Activated CD8-positive, alpha-beta memory T cell treated with anti-CD3 and anti-CD28 coated beads for 36 hours (primary cell): Measurements from ENCODE around the gene KRTAP5-7. TPM values are rescaled to one million over a fixed set of nuclear protein-coding genes. Genes with fewer than 3 reads are reported as not detected.

Source experiments
- CTCF ChIA-PET: fragments of 350-600 bp; sonication (Branson Sonifier 250); formaldehyde crosslinking; loops from one replicate; lab custom pipeline; 2021; ENCODE audit warnings: antibody characterized with exemption; lab: Charles Lee
- POLR2A ChIA-PET: fragments of 350-600 bp; sonication (Branson Sonifier 250); formaldehyde crosslinking; loops from one replicate; lab custom pipeline; 2021; ENCODE audit warnings: antibody characterized with exemption; lab: Charles Lee
- total RNA-seq, 2 experiments: library from RNA; stranded (reverse); gene quantifications; one replicate each; pipeline ENCODE4 v1.2.3, GENCODE V29; 2021

The KRTAP5-7 gene
- total RNA-seq, 2 experiments from 2014 or later, result not detected

DNA sequence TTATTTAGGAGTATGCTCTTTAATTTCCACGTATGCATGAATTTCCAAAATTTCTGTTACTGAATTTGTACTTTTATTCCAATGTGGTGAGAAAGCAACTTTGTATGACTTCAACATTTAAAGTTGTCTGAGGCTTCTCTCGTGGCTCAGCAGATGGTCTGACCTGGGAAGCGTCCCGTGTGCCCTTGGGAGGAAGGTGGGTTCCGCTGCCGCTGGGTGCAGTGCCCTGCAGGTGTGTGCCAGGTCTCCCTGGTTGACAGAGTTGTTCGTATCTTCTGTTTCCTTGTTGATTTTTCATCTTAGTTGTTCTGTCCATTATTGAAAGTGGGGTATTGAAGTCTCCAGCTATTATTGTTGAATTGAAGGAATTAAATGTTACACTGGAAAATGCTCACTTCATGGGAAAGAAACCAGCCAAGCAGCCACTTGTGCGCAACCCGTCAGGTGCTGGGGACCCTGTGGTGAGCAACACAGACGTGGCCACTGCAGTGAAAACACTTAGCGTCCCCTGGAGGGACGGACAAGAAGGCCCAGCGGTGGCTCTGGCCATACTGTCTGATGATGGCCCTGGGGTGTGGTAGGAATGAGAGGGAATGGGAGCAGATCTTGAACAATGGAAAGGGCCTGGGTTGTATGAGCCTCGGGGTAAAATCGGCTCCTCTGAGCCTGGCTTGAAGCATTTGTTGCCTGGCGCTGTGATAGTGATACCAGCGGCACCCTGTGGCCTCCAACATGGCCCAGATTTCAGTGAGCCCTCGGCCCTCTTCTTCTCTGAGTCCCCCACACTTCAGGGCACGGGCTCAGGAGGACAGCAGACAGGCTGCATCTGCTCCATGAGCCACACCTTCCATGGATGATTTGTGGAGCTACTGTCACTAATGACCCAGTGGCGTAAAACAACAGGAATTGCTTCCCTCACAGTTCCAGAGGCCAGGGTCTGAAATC lies 31.5 kb upstream of the KRTAP5-7 start:
- CTCF ChIA-PET, result no interaction called here
- POLR2A ChIA-PET, result no interaction called here

DNA sequence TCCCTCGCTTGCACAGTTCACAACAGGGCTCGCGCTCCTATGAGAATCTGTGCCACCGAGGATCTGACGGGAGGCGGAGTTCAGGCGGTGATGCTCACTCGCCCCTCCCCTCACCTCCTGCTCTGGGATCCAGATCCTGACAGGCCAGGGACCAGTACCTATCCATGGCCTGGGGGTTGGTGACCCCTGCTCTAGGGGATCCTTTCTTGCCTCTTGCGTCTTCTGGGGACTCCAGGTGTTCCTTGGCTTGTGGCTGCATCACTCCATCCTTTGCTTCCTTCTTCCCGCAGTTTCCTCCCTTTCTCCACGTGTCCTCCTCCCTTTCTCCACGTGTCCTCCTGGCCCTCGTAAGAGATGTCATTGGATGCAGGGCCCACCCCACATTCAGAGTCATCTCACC lies 30.6 kb upstream of the KRTAP5-7 start:
- ChIA-PET CTCF (no interaction called here), POLR2A (no interaction called here)

DNA sequence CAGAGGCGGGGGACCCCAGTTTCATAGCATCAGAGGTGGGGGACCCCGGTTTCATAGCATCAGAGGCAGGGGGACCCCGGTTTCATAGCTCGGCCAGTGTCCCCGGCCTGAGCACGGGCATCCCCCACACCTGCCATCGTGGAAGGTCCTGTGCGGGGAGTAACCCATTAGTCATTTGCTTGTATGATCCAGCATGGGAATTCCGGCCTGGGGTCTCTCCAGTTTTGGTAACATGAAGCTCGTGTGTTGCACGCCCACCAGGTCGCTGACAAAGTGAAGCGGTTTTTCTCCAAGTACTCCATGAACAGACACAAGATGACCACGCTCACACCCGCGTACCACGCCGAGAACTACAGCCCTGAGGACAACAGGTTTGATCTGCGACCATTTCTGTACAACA lies 29.0 kb upstream of the KRTAP5-7 start:
- POLR2A ChIA-PET, result no interaction called here
- CTCF ChIA-PET, result no interaction called here

DNA sequence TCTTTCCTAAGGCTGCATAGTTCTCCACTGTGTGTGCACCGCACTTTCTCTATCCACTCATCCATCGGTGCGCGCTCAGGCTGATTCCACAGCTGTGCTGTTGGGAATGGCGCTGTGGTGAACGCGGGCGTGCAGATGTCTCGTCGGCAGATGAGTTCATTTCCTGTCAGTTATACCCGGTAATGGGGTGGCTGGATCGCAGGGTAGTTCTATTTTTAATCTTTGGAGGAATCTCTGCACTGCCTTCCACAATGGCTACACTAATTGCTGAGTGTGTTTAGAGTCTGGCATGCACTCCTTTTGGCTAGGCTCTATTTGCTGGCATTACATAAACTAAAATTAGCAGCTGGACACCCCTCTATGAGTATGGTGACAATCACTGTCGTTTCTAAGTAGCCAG lies 27.9 kb upstream of the KRTAP5-7 start:
- POLR2A ChIA-PET, result no interaction called here
- CTCF ChIA-PET, result no interaction called here

DNA sequence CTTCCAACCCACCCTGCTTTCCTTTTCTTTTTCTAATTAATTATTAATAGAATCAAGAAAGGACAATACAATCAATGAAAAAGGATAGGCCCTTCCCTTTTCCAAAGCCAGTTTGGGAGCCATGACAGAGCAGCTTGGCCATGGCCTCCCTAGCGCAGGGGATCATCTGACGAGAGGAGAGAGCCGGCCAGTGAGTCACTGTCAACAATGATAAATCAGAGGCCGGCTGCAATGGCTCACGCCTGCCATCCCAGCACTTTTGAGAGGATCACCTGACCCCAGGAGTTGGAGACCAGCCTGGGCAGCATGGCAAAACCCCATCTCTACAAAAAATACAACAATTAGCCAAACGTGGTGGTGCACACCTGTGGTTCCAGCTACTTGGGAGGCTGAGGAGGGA lies 27.5 kb upstream of the KRTAP5-7 start:
- CTCF ChIA-PET, result no interaction called here

DNA sequence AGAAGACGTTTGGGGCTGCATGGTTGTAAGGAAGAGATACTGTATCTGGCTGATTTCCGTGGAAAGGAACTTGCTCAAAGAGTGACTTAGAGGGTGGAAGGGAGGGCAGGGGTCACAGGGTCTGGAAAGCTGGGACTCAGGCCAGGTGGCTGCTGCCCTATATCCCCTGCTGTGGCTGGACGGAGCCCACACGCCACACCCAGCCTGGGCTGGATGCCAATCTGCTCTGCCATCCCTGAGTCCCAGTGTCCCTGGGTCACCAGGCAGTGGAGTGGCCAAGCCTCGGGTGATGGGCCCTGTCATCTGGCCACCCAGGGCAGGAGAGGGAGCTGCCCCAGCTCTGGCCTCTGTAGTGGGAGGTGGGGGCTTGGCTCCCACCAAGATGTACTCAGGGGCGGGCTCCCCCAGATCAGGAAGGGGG lies 26.5 kb upstream of the KRTAP5-7 start:
- CTCF ChIA-PET, result no interaction called here
- POLR2A ChIA-PET, result no interaction called here

More for the DNA sequence above, 27.5 kb upstream of the KRTAP5-7 start:
- POLR2A ChIA-PET, result no interaction called here

DNA sequence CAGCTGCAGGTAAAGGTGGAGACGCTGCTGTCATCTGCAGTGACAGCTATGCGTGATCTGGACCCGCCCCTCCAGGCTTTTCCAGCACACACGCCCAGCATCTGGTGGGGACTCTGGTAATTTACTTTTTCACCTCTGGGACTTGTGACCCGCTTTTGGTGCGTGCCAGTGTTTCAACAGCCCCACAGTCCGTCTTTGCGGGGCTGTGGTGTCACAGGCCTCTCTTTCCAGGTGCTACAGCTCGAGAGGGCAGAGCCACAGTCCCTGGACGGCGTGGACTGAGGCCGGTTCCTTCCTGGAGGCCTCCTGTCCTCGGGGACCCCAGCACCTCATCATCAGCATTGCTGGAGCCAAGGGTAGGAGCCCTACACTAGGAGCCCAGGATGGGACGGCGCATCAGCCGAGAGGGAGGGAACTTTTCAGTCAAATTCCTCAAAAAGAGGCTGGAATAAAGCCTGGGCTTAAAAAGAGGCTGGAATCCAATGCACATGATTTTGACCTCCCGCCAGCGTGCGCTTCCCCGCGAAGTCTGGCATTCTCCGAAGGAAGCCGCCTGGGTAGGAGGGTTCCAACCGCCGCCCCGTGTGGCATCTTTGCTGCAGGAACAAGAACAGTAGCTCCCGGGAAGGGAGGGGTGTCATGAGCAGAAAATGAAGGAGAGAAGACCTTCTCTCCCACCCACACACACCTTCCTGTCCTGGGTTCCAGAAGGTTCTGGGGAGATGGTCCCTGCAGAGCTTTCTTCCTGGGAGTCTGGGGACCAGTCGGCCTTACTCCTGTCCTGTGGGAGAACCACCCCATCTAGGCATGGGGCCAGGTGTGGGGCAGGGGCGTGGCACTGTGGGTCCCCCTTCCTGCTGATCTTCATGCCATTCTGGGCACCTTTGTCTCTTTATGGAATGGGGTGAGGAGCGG lies 25.7 kb upstream of the KRTAP5-7 start:
- CTCF ChIA-PET, result no interaction called here
- POLR2A ChIA-PET, result no interaction called here

DNA sequence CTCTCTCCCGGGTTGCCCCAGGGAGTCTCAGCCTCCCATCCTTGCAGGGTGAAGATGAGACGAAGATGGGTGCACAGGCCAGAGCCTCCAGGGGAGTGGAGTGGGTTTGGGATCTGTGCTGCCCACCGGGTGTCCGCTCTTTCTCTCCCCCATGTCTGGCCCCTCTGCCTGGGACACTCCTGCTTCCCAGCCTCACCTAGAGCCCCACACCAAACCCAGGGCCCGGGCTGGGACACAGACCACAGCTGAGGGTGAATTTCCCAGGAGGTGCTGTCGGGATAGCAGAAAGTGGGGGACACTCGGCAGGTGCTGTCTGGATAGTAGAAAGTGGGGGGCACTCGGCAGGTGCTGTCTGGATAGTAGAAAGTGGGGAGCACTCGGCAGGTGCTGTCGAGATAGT lies 25.0 kb upstream of the KRTAP5-7 start:
- CTCF ChIA-PET, result no interaction called here
- POLR2A ChIA-PET, result no interaction called here

DNA sequence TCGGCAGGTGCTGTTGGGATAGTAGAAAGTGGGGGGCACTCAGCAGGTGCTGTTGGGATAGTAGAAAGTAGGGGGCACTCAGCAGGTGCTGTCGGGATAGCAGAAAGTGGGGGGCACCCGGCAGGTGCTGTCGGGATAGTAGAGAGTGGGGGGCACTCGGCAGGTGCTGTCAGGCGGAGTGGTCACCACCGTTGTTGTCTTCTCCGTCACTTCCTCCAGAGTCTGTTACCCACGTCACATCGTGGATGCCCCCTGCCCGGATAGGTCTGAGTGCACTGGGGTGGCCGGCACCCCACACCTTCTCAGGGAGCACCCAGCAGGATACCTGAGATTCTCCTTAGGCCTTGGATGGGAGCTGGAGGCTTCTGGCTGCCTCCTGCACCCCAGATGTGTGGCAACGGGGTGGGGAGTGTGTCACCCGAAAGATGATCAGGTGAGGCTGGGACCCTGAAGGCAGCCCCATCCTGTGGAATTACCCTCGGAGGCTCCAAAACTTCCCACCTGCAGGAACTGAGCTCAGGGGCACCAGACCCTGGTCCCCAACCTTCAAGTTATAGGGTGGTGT lies 24.1 kb upstream of the KRTAP5-7 start:
- ChIA-PET CTCF (no interaction called here), POLR2A (no interaction called here)

DNA sequence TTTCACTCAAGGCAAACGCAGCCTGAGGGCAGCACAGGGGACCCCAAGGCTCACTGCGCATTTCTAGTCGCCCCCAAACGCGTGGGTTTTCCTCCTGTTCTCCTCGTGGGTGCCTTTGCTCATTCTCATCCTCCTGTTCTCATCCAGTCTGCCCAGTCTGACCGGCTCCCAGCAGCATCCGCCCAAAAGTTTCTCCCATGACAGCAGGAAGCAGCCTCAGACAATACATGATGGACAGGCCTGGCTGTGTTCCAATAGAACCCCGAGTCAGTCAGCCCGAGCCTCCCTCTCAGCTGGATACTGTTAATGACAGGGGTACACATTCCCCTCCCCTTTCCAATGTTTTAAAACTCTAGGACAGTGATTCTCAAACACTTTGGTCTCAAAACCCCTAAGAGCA lies 22.5 kb upstream of the KRTAP5-7 start:
- ChIA-PET POLR2A (no interaction called here), CTCF (no interaction called here)

DNA sequence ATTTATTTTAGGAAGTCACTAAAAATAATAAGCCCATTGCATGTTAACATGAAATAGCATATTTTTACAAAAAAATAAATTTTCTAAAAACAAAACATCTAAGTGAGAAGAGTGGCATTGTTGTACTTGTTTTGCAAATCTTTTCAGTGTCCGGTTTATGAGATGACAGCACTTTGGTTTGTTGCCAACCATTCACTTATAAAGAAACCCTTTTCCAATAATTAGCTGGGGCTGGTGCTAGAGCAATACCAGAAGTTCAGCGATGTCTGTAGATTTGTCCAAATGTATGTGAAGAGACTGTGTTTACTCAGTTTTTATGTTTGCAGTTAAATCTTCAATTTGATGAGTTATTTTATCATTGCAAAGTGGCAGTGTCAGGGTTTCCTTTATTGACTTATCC lies 22.1 kb upstream of the KRTAP5-7 start:
- ChIA-PET POLR2A (no interaction called here), CTCF (no interaction called here)

DNA sequence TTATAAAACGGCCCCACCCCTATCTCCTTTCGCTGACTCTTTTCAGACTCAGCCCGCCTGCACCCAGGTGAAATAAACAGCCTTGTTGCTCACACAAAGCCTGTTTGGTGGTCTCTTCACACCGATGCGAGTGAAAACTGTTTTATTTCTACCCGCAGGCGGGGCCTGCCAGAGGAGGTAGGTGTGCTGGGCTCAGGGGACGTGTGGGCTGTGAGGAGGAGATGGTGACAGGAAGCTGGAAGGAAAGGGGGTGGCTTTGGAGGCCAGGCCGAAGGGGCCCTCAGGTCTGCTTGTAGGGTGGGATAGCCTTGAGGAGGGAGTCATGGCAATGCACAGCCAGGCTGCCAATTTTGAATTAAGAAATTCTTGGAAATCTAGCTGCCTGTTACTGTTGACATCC lies 21.3 kb upstream of the KRTAP5-7 start:
- POLR2A ChIA-PET, result no interaction called here
- CTCF ChIA-PET, result no interaction called here

DNA sequence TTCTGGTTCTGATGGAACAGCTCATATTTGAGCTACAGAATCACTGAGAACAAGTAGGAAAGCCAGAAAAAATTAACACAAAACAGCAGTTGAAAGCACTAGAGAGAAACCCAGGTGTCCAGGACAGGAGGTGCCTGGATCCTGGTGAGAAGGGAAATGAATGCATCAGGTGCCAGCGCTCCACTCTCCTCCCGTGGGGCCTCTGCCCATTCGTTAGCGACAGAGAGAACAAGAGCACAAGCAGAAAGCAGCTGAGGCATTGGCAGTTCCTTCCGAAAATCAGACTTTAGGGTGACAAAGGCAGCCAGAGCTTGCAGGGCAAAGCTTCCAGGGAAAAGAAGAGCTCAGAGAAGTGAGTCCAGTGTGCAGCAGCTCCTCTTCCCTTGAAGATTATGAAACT lies 20.0 kb upstream of the KRTAP5-7 start:
- CTCF ChIA-PET, result no interaction called here
- POLR2A ChIA-PET, result no interaction called here

DNA sequence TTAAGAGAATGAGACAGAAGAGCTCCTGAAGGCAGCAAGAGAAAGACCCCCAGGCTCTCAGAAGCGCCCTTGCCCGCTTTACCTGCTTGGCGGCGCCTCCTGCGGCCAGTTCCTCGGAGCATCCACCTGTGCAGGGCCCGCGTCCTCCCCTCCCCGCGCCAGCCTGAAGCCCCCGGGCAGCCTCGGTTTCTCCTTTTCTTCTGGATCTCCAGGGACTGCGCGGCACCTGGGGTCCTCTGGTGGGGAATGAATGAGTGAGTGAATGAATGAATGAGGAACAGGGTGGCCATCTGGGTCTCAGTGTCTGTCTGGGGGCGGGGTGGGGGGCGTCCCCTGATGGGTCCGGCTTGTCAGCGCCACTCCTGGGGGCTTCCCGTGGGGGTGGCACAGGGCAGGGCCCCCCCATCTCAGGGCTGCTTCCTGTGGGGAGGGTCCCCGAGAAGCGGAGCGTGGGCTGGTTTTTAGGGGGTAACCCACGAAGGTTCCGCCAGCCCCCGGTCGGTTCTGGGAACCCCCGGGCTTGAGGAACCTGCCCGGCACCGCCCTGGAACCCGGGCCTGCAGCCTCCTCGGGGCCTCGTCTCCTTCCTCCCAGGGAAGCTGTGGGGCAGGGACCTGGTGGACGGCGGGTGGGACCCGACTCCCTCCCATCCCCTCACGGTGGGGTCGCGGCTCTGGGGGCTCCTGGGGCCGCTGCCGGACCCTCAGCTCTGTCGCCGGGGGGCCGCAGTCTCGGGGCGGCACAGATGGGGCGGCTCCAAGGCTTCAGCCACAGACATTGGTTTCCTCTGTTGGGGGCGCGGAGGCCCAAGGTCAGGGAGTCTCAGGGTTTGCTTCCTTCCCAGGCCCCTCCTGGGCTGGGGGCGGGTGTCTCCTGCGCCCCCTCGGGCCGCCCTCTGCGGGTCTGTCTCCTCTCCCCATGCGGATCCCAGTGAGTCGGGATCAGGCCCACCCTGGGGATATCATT lies 8.3 kb upstream of the KRTAP5-7 start:
- POLR2A ChIA-PET, result no interaction called here

DNA sequence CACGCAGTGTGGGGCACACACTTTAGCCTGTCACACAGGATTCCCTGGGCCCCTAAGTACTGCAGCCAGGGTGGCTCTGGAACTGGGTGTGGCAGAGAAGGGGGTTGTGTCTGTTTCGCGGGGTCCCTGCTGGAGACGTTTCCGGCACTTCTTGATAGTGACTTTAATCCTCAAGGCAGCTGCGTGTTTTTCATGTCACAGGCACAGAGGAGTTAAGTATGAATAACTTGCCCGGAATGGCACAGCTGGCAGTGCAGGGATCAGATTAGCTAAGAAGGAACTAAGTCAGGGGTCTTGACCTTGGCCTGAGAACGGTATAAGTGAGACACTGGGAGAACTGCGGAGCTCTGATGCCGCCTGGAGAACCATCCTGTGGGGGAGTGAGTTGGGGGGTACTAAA lies 7.5 kb upstream of the KRTAP5-7 start:
- CTCF ChIA-PET, result no interaction called here
- POLR2A ChIA-PET, result no interaction called here

More for the DNA sequence above, 8.3 kb upstream of the KRTAP5-7 start:
- CTCF ChIA-PET, result no interaction called here

DNA sequence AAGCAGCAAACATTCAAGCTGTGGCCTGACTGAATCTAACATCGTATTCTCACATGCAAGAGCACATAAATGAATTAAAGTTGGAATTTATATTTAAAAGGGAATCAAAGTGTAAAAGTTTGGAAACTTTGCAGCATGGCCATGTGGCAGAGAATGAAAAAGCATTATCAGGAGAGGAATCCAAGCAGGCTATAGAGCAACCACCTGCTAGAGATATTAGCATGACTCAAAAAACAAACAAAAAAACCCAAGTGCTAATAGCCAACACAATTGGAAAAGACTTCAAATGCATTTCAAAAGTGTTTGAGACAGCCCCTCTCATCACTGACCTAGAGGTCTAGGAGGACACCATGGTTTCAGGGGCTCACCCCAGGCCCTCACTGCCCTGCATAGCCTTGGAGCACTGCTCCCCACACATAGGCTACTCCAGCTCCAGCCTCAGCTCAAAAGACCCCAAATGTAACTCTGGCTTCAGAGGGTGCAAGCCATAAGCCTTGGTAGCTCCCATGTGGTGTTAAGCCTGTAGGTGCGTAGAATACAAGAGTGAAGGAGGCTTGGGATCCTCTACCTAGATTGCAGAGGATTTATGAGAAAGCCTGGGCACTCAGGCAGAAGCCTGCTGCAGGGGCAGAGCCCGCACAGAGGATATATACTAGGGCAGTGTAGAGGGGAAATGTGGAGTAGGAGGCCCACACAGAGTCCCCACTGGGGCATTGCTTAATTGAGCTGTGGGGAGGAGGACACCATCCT lies 1.7 kb upstream of the KRTAP5-7 start:
- ChIA-PET CTCF (no interaction called here), POLR2A (no interaction called here)

DNA sequence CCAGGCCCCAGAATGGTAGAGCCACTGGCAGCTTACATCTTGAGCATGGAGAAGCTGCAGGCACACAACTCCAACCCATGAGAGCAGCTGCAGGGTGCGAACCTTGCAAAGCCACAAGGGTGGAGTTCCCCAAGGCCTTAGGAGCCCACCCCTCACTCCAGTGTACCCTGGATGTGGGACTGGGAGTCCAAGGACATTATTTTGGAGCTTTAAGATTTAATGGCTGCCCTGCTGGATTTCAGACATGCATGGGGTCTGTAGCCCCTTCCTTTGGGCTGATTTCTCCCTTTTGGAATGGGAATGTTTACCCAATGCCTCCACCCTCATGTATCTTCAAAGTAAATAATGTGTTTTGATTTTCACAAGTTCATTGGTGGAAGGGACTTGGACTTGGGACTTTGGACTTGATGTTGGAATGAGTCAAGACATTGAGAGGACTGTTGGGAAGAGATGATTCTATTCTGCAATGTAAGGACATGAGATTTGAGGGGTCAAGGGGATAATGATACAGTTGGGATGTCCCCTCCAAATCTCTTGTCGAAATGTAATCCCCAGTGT lies 1.1 kb upstream of the KRTAP5-7 start:
- ChIA-PET CTCF (no interaction called here), POLR2A (no interaction called here)

DNA sequence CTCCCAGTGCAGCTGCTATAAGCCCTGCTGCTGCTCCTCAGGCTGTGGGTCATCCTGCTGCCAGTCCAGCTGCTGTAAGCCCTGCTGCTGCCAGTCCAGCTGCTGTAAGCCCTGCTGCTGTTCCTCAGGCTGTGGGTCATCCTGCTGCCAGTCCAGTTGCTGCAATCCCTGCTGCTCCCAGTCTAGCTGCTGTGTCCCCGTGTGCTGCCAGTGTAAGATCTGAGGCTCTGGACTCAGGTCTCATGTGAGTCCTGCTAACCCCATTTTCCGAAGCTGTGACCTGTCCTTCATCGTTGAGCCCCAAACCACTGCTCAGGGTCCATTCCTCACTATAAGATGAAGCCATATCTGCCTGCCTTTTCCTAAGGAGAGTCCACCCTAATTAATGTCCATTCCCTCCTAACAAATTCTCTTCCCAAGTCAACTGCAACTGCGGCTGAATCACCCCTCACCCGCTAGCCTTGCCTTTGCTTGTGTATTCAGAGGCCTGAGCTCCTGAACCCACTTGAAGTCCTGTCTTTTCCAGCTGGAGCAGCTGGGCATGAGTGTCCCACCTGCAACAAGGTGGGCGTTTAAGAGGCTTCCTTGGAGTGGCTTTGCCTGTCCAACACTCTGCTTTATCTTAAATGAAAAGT lies 626 bp downstream of the KRTAP5-7 start:
- CTCF ChIA-PET, result no interaction called here
- POLR2A ChIA-PET, result no interaction called here
